ENCODE results near the gene TADA2B.

TADA2B gene

GRCh38 chr4:7018281-7018680 lies 24.9 kb upstream of the TADA2B start:
- no peak for DNase-seq

GRCh38 chr4:7019367-7019766 lies 23.8 kb upstream of the TADA2B start:
- DNase-seq: no peak

- DNase-seq: no peak
Measured at GRCh38 chr4:7020290-7020689, 22.9 kb upstream of the TADA2B start.

- DNase-seq: no peak
Measured at GRCh38 chr4:7020856-7021255, 22.3 kb upstream of the TADA2B start.

DNA sequence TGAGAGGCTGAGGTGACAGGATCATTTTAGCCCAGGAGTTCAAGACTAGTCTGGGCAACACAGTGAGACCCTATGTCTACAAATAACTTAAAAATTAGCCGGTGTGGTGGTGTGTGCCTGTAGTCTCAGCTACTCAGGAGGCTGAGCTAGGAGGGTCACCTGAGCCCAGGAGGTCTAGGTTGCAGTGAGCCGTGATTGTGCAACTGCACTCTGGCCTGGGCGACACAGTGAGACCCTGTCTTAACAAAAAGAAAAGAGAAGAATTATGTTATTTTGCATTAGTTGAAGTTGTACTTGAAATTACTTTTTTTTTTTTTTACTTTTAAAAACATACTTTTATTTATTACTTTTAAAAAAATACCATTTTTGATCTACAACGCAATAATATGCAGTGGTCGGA lies 21.8 kb upstream of the TADA2B start:
- no peak for DNase-seq

DNA sequence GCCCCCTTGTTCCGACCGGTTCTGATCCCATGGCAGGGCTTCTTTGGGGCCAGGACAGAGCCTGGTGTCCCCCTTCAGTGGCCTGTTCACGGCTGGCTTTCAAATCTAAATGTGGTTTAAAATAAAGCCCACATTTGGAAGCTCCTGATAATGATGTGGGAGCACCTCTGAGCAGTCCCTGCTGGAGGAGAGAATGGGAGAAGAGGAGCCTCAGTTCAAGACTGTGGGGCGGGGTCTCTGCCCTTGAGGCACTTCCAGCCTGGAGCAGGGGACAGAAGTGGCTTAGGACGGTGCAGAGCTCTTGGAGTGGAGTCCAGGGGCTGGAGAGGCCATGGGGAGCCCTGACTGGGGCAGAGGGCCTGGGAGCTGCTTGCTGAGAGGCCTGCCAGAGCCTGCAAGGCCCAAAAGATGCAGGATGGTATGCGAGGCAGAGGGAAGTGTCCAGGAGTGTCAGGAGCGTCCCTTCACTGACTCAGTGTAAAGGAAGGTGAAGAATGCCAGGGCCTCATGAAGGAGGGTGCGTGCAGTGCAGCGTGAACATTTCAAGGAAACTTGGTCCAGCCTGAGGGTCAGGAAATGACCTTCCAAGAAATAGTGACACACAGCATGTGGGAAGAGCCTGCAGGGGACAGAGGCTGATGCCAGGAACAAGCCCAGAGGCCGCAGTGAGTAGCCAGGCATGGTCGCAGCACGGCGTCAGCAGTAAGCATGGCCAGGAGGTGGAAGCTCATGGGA lies 21.1 kb upstream of the TADA2B start:
- DNase-seq: no peak

DNA sequence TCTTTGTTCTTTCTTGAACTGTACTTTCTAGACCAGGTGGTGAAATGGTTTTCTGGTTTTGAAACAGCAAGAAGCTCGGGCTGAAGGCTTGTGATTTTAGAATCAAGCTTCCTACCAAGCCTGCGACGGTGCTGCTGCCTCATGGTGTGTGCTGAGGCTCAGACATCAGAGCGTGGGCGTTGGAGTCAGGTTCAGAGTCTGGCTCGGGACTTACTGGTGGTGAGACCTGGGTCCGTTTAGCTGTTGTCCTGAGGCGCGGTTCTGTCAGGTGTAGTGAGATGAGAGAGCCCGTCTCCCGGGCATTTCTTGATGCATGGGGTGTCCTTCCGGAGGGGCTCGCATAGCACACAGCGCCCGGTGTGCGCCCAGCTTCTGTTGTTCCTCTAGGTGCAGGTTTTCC lies 19.7 kb upstream of the TADA2B start:
- DNase-seq: no peak

DNA sequence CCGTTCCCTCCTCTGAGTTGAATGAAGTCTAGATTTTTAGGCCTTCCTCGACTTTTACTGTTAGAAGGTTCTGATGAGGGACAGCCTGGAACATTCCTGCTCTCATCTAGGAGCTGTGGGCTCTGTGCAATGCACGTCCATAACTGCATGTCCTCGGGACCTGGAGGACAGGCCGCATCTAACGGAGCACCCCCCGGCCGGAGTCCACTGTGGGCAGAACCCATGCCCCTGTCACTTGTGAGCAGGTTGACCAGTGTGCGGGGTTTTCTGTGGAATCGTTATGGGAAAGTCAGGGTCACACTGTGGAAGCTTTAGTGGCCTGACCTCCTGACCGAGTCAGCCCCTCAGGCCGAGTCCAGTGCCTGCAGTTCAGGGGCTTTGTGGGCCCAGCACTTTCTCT lies 19.3 kb upstream of the TADA2B start:
- DNase-seq: no peak

DNA sequence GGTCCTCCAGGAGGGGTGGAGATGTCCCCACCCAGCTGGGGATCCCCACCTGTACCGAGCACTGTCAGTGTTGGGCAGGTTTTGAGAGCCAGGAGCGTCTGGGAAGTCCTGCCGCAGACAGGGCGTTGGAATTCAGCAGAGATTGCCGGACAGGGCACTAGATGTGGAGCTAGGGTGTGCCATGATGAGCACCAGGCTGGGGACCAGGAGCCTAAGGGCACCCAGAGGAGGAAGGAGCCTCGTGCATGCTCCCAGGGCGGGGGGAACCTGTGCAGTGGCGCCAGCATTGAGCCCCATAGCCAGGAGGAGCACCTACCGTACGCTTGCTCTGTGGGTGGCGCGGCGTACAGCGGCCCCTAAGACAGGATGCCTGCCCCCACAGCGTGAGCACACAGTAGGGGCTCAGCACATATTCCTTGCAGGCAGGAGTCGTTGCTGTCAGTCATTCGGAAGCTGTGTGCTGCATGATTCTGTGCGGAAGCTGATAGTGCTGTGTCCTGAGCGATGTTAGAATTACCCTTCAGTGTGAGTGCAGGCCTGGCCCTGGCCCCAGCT lies 18.8 kb upstream of the TADA2B start:
- DNase-seq: no peak

- no peak for DNase-seq
Measured at GRCh38 chr4:7025040-7025602, 18.1 kb upstream of the TADA2B start.

GRCh38 chr4:7026107-7026506 lies 17.1 kb upstream of the TADA2B start:
- no peak for DNase-seq

DNA sequence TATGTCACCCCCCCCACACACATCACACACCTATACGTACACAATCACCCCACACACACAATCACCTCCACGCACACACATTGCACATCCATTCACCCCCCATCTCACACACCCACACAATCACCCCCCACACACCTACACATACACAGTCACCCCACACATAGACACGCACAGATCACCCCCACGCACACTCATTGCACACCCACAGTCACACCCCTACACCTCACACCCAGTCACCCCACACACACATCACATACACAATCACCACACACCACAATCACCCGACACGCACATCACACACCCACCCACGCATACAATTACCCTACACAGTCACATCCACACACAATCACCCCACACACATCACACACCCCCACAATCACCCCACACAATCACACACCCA lies 15.9 kb upstream of the TADA2B start:
- DNase-seq: no peak

GRCh38 chr4:7027913-7028312 lies 15.3 kb upstream of the TADA2B start:
- no peak for DNase-seq

DNA sequence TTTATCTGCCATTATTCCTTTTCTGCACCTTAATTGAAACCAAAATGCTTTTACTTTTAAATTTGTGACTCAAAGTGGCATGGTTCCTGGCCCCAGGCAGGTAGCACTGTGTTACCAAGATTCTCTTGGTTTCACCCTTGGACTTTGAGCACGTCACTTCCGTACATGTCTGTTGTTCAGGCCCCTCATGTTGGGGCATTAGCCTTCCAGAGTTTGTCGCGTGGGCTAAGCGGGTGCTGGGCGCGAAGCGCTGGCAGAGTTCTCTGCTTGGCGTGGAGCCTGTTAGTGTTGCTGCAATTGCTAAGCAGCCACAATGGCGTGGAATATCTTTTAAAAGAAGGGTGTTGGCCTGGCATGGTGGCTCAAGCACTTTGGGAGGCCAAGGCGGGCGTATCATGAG lies 14.0 kb upstream of the TADA2B start:
- DNase-seq: no peak

DNA sequence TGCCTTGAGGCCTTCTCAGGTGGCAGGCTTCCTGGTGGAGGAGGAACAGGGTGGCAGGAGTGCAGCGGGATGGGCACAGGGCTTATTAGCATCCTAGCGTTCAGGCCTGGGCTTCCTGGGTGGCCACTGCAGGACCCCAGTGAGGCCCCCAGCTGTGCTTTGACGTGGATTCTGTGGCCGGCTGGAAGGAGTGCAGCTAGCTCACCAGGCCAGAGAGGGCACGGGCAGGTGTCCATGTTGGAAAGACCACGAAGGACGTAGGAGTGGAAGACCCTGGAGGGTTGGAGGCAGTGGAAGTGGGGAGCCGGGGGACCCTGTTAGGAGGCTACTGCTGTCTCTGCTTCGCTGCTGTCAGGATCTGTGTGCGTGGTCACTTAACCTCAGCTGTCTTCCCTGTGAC lies 13.3 kb upstream of the TADA2B start:
- no peak for DNase-seq

DNA sequence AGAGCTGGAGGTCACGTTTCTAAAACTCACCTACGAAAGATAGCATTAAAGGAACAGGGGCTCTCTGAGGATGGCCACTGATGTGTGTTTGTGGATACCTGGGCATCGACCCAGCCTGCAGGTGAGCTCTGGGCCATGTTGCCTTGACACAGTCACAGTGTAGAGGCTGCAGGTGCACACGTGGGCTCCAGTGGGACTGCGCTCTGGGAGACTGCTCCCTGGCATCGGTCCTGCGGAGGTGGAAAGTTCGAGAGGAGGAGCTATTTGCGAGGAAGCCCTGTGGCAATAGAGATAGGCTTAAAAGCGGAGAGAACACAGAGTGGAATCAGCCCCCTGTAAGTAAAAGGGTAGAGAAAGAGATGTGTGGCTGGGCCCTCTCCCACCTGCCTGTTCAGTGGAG lies 12.3 kb upstream of the TADA2B start:
- no peak for DNase-seq

DNA sequence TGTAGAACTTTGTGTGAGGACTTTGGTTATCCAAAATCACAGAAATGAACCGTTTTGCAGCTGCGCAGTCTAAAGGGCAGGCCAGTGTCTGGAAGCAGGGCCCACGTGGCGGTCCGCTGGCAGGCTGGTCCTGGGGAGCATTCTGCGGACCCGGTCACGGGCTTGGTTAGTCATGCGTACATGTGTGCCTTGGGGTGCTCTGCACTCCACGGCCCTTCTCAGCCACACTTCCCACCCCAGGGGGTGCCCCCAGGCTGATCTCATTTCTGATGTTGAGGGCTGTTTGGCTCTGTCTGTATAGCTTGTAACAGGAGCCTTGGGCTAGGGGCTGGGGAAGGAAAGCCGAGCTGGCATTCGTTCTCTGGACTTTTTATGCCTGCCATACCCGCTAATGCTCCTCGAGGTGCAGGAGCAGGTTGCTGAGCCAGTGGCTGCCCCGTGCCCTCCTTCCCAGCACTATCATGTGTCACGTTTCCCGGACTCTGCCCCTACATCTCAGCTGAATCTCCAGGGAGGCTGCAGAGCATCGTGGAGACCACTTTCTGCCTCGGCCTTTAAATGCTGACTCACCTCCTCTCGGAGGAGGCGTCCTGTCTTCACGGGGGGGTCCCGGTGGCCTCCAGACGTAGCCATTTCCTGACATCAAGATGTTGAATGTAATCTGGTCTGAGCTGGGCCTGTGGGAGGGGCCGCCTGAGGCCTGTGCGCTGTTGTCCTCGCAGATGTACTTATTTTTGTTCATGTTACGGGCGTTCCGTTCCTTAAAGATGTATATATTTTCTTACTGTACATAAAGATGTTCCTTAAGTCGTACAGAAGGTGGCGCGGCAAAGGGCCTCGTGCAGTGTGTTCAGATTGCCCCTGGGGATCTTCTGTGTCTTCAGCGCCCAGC lies 11.4 kb upstream of the TADA2B start:
- no peak for DNase-seq

GRCh38 chr4:7032596-7032995 lies 10.6 kb upstream of the TADA2B start:
- DNase-seq: no peak

GRCh38 chr4:7034262-7035081 lies 8.7 kb upstream of the TADA2B start:
- no peak for DNase-seq

DNA sequence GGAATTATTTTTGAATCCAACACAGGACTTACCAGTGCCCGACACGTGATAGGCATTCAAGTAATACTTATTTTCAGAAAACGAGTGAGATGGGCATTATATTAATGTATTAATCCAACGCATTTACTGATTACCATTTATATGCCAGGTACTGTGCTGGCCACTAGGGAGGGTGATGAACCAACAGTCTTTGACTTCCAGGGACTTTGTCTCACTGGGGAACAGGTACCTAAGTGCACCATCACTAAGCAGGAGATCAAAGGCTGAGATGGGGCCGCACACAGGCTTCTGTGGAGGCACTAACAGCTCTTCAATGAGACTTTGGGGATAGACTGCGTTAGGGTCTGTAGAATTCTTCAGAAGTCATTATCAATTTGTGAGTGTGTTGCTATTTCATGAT lies 5.7 kb upstream of the TADA2B start:
- no peak for DNase-seq

GRCh38 chr4:7040765-7041164 lies 2.4 kb upstream of the TADA2B start:
- no peak for DNase-seq

- no peak for DNase-seq
Measured at GRCh38 chr4:7041246-7041645, 1.9 kb upstream of the TADA2B start.
